HepG2 (cell line): Measurements from ENCODE around the gene CLDN14.

Experiments
- ATF3 ChIP-seq: sonication (generic); formaldehyde crosslinking; IDR thresholded peaks from 2 replicates; pipeline ENCODE4 v1.4.0; 2020; ENCODE audit warnings: missing genetic modification reagents
- CTCF ChIP-seq: sonication (generic); formaldehyde crosslinking; IDR thresholded peaks from 2 replicates; pipeline ENCODE4 v1.5.0; 2020; ENCODE audit warnings: mild to moderate bottlenecking, missing genetic modification reagents, moderate library complexity
- EZH2 ChIP-seq: conservative IDR thresholded peaks from 2 replicates; pipeline ENCODE4 v1.6.1; 2012; ENCODE audit warnings: mild to moderate bottlenecking, low read depth, low read length, moderate library complexity
- KLF6 ChIP-seq: IDR thresholded peaks from 2 replicates; pipeline ENCODE4 v1.8.0; 2016; ENCODE audit warnings: missing biosample characterization, missing genetic modification reagents
- MLX ChIP-seq: IDR thresholded peaks from 2 replicates; pipeline ENCODE4 v1.6.1; 2016
- MLXIP ChIP-seq: sonication (generic); formaldehyde crosslinking; IDR thresholded peaks from 2 replicates; pipeline ENCODE4 v1.9.0; 2021; ENCODE audit warnings: missing genetic modification reagents, borderline replicate concordance
- MTA3 ChIP-seq: sonication (generic); formaldehyde crosslinking; IDR thresholded peaks from 2 replicates; pipeline ENCODE4 v1.4.0; 2020; ENCODE audit warnings: missing genetic modification reagents
- MTF1 ChIP-seq: sonication (generic); formaldehyde crosslinking; IDR thresholded peaks from 2 replicates; pipeline ENCODE4 v1.5.0; 2020; ENCODE audit warnings: missing genetic modification reagents
- POLR2AphosphoS5 ChIP-seq: IDR thresholded peaks from 2 replicates; pipeline ENCODE4 v1.6.1; 2012; ENCODE audit warnings: low read depth, low read length
- ZNF280D ChIP-seq: sonication (generic); formaldehyde crosslinking; IDR thresholded peaks from 2 replicates; pipeline ENCODE4 v1.5.1; 2020; ENCODE audit warnings: mild to moderate bottlenecking, missing genetic modification reagents
- ZNF761 ChIP-seq: sonication (generic); formaldehyde crosslinking; conservative IDR thresholded peaks from 2 replicates; pipeline ENCODE4 v1.4.0; 2020; ENCODE audit warnings: mild to moderate bottlenecking, missing genetic modification reagents

GRCh38 chr21:36419996-36420395 is 59.9 kb downstream of the CLDN14 start:
- TF ChIP-seq ZNF761 (CRISPR knock-in tag) = no peak
- TF ChIP-seq CTCF (CRISPR knock-in tag) = peak; percentile 93
- TF ChIP-seq EZH2 = no peak
- no peak for TF ChIP-seq MTA3 (CRISPR knock-in tag)
- TF ChIP-seq ZNF280D (CRISPR knock-in tag) = no peak
- no peak for TF ChIP-seq POLR2AphosphoS5
- TF ChIP-seq MLXIP = no peak
- no peak for TF ChIP-seq KLF6 (CRISPR knock-in tag)
- no peak for TF ChIP-seq ATF3 (CRISPR knock-in tag)
- no peak for TF ChIP-seq MTF1 (CRISPR knock-in tag)
- no peak for TF ChIP-seq MLX (CRISPR knock-in tag)
